ENCODE data around the gene PANX2.

- TF ChIP-seq CTCF (IDR thresholded peaks at IDR 0.05) (no peak), POLR2A (IDR thresholded peaks at IDR 0.05) (no peak)
Observed at GRCh38 chr22:50162391-50162956, 8.1 kb upstream of the PANX2 start.
